Type B pancreatic cell (in vitro differentiated cells): ENCODE results near the gene FAM9B. TPM values are rescaled to one million over a fixed set of nuclear protein-coding genes. Genes with fewer than 3 reads are reported as not detected.
"Not testable (repeated sequence)": the region's sequence is repeated elsewhere in the genome, so short reads cannot be mapped to it uniquely, and the experiment has no call there.

Experiments used
- DNase-seq: peaks from one replicate; pipeline ENCODE4 v3.0.0; 2021; ENCODE audit warnings: mixed read lengths; ENCODE audit not compliant: unreplicated experiment; ENCODE audit errors: extremely low spot score
- H3K27ac Mint-ChIP-seq: 2 replicates; pipeline ENCODE4 v1.8.0; 2021; ENCODE audit warnings: mild to moderate bottlenecking, mixed read lengths
- H3K27me3 Mint-ChIP-seq: 2 replicates; pipeline ENCODE4 v1.8.0; 2021; ENCODE audit warnings: mixed read lengths
- H3K36me3 Mint-ChIP-seq: 2 replicates; pipeline ENCODE4 v1.8.0; 2021; ENCODE audit warnings: mixed read lengths
- H3K4me1 Mint-ChIP-seq: one replicate; pipeline ENCODE4 v1.8.0; 2021; ENCODE audit warnings: mixed read lengths; ENCODE audit not compliant: unreplicated experiment
- H3K4me3 Mint-ChIP-seq: 2 replicates; pipeline ENCODE4 v1.8.0; 2021; ENCODE audit warnings: mild to moderate bottlenecking, mixed read lengths
- H3K9me3 Mint-ChIP-seq: 2 replicates; pipeline ENCODE4 v1.8.0; 2021; ENCODE audit warnings: mixed read lengths
- CTCF ChIP-seq: fragments of 200-600 bp; sonication (generic); conservative IDR thresholded peaks from 2 replicates; pipeline ENCODE4 v1.5.0; 2021; ENCODE audit warnings: antibody characterized with exemption, mild to moderate bottlenecking
- total RNA-seq: library from RNA; stranded (reverse); gene quantifications from 2 replicates; pipeline ENCODE4 v1.2.1, GENCODE V29; 2021; ENCODE audit warnings: low replicate concordance

The FAM9B gene
- total RNA-seq, 1 donor from 2014 or later, result not detected

GRCh38 chrX:9019151-9019550 is 14.8 kb downstream of the FAM9B start:
- no peaks in the 10 kb centered on the region for H3K36me3 Mint-ChIP-seq
- no peaks in the 10 kb centered on the region for H3K27me3 Mint-ChIP-seq
- no peak overlapping the region for H3K27ac Mint-ChIP-seq
- no peaks in the 10 kb centered on the region for H3K4me1 Mint-ChIP-seq
- H3K9me3 Mint-ChIP-seq, result no peaks in the 10 kb centered on the region
- DNase-seq, result no peak
- no peak overlapping the region for H3K4me3 Mint-ChIP-seq
- no peak for TF ChIP-seq CTCF

GRCh38 chrX:9018332-9018731 is 15.6 kb downstream of the FAM9B start:
- DNase-seq, H3K9me3 Mint-ChIP-seq, H3K27ac Mint-ChIP-seq, H3K36me3 Mint-ChIP-seq, H3K4me1 Mint-ChIP-seq, H3K27me3 Mint-ChIP-seq, H3K4me3 Mint-ChIP-seq: not testable (repeated sequence)

GRCh38 chrX:9003041-9003440 is 30.9 kb downstream of the FAM9B start:
- DNase-seq, result no peak
- Mint-ChIP-seq H3K27me3 (no peaks in the 10 kb centered on the region), H3K4me1 (no peaks in the 10 kb centered on the region), H3K9me3 (no peaks in the 10 kb centered on the region), H3K36me3 (no peaks in the 10 kb centered on the region), H3K4me3 (no peak overlapping the region), H3K27ac (no peak overlapping the region)
- TF ChIP-seq CTCF, result no peak

- Mint-ChIP-seq H3K4me3 (no peak overlapping the region), H3K27ac (no peak overlapping the region), H3K4me1 (no peaks in the 10 kb centered on the region), H3K9me3 (no peaks in the 10 kb centered on the region), H3K36me3 (no peaks in the 10 kb centered on the region), H3K27me3 (no peaks in the 10 kb centered on the region)
- TF ChIP-seq CTCF, result no peak
- DNase-seq, result no peak
Measured at GRCh38 chrX:8988446-8988845, 45.5 kb downstream of the FAM9B start.

- no peaks in the 10 kb centered on the region for H3K4me1 Mint-ChIP-seq
- H3K9me3 Mint-ChIP-seq, result no peaks in the 10 kb centered on the region
- no peak for TF ChIP-seq CTCF
- H3K36me3 Mint-ChIP-seq, result no peaks in the 10 kb centered on the region
- H3K27me3 Mint-ChIP-seq, result no peaks in the 10 kb centered on the region
- DNase-seq, result no peak
- peak overlapping the region; percentile 82 for H3K27ac Mint-ChIP-seq
- no peak overlapping the region for H3K4me3 Mint-ChIP-seq
Measured at GRCh38 chrX:8987672-8988250, 46.2 kb downstream of the FAM9B start.

- Mint-ChIP-seq H3K27me3 (no peaks in the 10 kb centered on the region), H3K4me3 (no peak overlapping the region), H3K4me1 (no peaks in the 10 kb centered on the region), H3K27ac (no peak overlapping the region), H3K9me3 (no peaks in the 10 kb centered on the region), H3K36me3 (no peaks in the 10 kb centered on the region)
- no peak for DNase-seq
- TF ChIP-seq CTCF, result no peak
Measured at GRCh38 chrX:8984231-8984630, 49.7 kb downstream of the FAM9B start.
